ENCODE results near the gene RELL2. TPM values are rescaled to one million over a fixed set of nuclear protein-coding genes. Genes with fewer than 3 reads are reported as not detected.

Gene RELL2
- total RNA-seq, 1 experiment from 2014 or later = 8.7 TPM

- intact Hi-C loops (cut with micrococcal nuclease) = no loop called here
- RAD21 ChIA-PET (ENCODE audit: low non-redundant PET in 1 of 2, low total read pairs in 2 of 2, uncharacterized antibody in 2 of 2, unreplicated experiment in 2 of 2) = no interaction called here
- H3K9me3 ChIP-seq (ENCODE audit: control insufficient read depth in 1 of 2, insufficient read depth in 1 of 2, low read depth in 1 of 2, low read length in 2 of 2) = no peaks in the 10 kb centered on the region
- BruUV-seq (replicated peaks) = no TSS peak
- no peak overlapping the region for H3K4me2 ChIP-seq (ENCODE audit: low read length)
- peaks cover 0 to under 1% of the 10 kb centered on the region in 2 experiments; a peak in 1 of 4 replicates for H3K36me3 ChIP-seq (ENCODE audit: control insufficient read depth in 1 of 2, insufficient read depth in 2 of 2, low read length in 2 of 2)
- TF ChIP-seq YY1 (IDR thresholded peaks at IDR 0.05; ENCODE audit: extremely low read depth, insufficient replicate concordance, low read depth, low read length) (no peak), EZH2phosphoT487 (IDR thresholded peaks at IDR 0.05; ENCODE audit: borderline replicate concordance) (no peak), SRF (IDR thresholded peaks at IDR 0.05; ENCODE audit: low read depth) (no peak), ATF3 (IDR thresholded peaks at IDR 0.05) (no peak), POLR2AphosphoS5 (IDR thresholded peaks at IDR 0.05; ENCODE audit: low read depth, low read length) (no peak), ELF1 (IDR thresholded peaks at IDR 0.05; ENCODE audit: borderline replicate concordance, low read depth) (no peak), RAD21 (IDR thresholded peaks at IDR 0.05; ENCODE audit: low read depth) (no peak), ZFX (IDR thresholded peaks at IDR 0.05) (no peak), CTCF (IDR thresholded peaks at IDR 0.05 in 2 of 3, conservative IDR thresholded peaks at IDR 0.05 in 1 of 3; ENCODE audit: borderline replicate concordance in 1 of 3, insufficient read depth in 1 of 3, low read depth in 2 of 3, low read length in 2 of 3) (no peak), SP1 (IDR thresholded peaks at IDR 0.05; ENCODE audit: low read depth) (no peak)
- no peak overlapping the region for H3K4me3 ChIP-seq (replicated peaks in 1 of 2; ENCODE audit: low read depth in 1 of 2, low read length in 2 of 2)
- ATAC-seq (no peak), DNase-seq (ENCODE audit: low read depth, low spot score) (no peak)
- H3K79me2 ChIP-seq (ENCODE audit: insufficient read depth, low read length) = peaks cover 97% of the 10 kb centered on the region
- no peaks in the 10 kb centered on the region for H3K9me2 ChIP-seq (ENCODE audit: insufficient read depth)
- H3K27me3 ChIP-seq (ENCODE audit: insufficient read depth, low read length) = no peaks in the 10 kb centered on the region
- CTCF ChIA-PET = interaction anchor here (1.3 kb wide), 1 partner anchor 19 kb away, joined by 4 read pairs; no protein-coding TSS in a partner anchor
- no peak overlapping the region for H2AFZ ChIP-seq (ENCODE audit: low read depth, low read length, poor library complexity, severe bottlenecking)
- H4K20me1 ChIP-seq (ENCODE audit: insufficient read depth) = peaks cover 10% of the 10 kb centered on the region; the same call in 1 of the 2 replicates
- POLR2A ChIA-PET = no interaction called here
- H3K27ac ChIP-seq (ENCODE audit: low read depth, low read length) = no peak overlapping the region
- H3K9ac ChIP-seq (ENCODE audit: low read length) = no peak overlapping the region
- peaks cover 0 to under 1% of the 10 kb centered on the region in 2 experiments; a peak in 1 of 4 replicates for H3K4me1 ChIP-seq (ENCODE audit: control insufficient read depth in 1 of 2, insufficient read depth in 2 of 2, low read length in 2 of 2)
Measured at GRCh38 chr5:141611289-141611688, 25.5 kb upstream of the RELL2 start.

Measured in HCT116 (cell line).